Stomach (tissue), 4 donors: Measurements from ENCODE around the gene CCDC93.

Experiments used
- POLR2A ChIP-seq, 4 donors: fragments of 450-650 bp; IDR thresholded peaks; one replicate each; pipeline ENCODE4 v1.6.1; 2016; ENCODE audit warnings: antibody characterized with exemption in 4 of 4, control low read depth in 2 of 4, mild to moderate bottlenecking in 1 of 4, moderate library complexity in 1 of 4
- TF ChIP-seq, protein P1 (sequence below), 7 experiments: fragments of 450-650 bp in 4 of 7; fragments of 200-600 bp in 3 of 7; sonication (generic) in 3 of 7; IDR thresholded peaks; one replicate each; pipeline ENCODE4 v1.5.1; 2016 to 2019; ENCODE audit warnings: antibody characterized with exemption in 7 of 7, control low read depth in 2 of 7, mild to moderate bottlenecking in 1 of 7

GRCh38 chr2:118048401-118048800 lies 34.5 kb upstream of the CCDC93 start:
- TF ChIP-seq POLR2A (IDR thresholded peaks at IDR 0.05): no peak
- TF ChIP-seq, protein P1, sequence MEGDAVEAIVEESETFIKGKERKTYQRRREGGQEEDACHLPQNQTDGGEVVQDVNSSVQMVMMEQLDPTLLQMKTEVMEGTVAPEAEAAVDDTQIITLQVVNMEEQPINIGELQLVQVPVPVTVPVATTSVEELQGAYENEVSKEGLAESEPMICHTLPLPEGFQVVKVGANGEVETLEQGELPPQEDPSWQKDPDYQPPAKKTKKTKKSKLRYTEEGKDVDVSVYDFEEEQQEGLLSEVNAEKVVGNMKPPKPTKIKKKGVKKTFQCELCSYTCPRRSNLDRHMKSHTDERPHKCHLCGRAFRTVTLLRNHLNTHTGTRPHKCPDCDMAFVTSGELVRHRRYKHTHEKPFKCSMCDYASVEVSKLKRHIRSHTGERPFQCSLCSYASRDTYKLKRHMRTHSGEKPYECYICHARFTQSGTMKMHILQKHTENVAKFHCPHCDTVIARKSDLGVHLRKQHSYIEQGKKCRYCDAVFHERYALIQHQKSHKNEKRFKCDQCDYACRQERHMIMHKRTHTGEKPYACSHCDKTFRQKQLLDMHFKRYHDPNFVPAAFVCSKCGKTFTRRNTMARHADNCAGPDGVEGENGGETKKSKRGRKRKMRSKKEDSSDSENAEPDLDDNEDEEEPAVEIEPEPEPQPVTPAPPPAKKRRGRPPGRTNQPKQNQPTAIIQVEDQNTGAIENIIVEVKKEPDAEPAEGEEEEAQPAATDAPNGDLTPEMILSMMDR (IDR thresholded peaks at IDR 0.05): no peak
